ENCODE data around the gene C1orf226.

The C1orf226 gene

GRCh38 chr1:162385702-162386101 is 4.2 kb downstream of the C1orf226 start:
- H3K27me3 ChIP-seq (ENCODE audit: control insufficient read depth, insufficient read depth, low read length), result no peaks in the 10 kb centered on the region
- no peak overlapping the region for H3K9ac ChIP-seq
- no peaks in the 10 kb centered on the region for H3K36me3 ChIP-seq (ENCODE audit: control insufficient read depth, insufficient read depth, low read length)
- H3K9me3 ChIP-seq (ENCODE audit: control insufficient read depth, low read length), result no peaks in the 10 kb centered on the region
- H3K4me1 ChIP-seq, result no peaks in the 10 kb centered on the region
- H3K4me2 ChIP-seq (ENCODE audit: low read length), result no peak overlapping the region
- no peak overlapping the region for H3K4me3 ChIP-seq (ENCODE audit: low read depth, low read length)
- TF ChIP-seq CTCF (IDR thresholded peaks at IDR 0.05), result no peak
- H3K79me2 ChIP-seq, result no peaks in the 10 kb centered on the region
- no peak overlapping the region for H2AFZ ChIP-seq
- no peak overlapping the region for H3K27ac ChIP-seq

- Histone ChIP-seq H3K4me1 (no peaks in the 10 kb centered on the region), H3K79me2 (no peaks in the 10 kb centered on the region), H2AFZ (no peak overlapping the region), H3K9ac (no peak overlapping the region), H3K27ac (no peak overlapping the region), H3K4me3 (ENCODE audit: low read depth, low read length) (no peak overlapping the region), H3K9me3 (ENCODE audit: control insufficient read depth, low read length) (no peaks in the 10 kb centered on the region), H3K36me3 (ENCODE audit: control insufficient read depth, insufficient read depth, low read length) (no peaks in the 10 kb centered on the region), H3K4me2 (ENCODE audit: low read length) (no peak overlapping the region), H3K27me3 (ENCODE audit: control insufficient read depth, insufficient read depth, low read length) (no peaks in the 10 kb centered on the region)
- no peak for TF ChIP-seq CTCF (IDR thresholded peaks at IDR 0.05)
These were observed 5.0 kb downstream of the C1orf226 start for GRCh38 chr1:162386292-162387225.

GRCh38 chr1:162387226-162388082 is 5.9 kb downstream of the C1orf226 start:
- H3K4me1 ChIP-seq, result no peaks in the 10 kb centered on the region
- no peak overlapping the region for H3K4me2 ChIP-seq (ENCODE audit: low read length)
- H3K36me3 ChIP-seq (ENCODE audit: control insufficient read depth, insufficient read depth, low read length), result no peaks in the 10 kb centered on the region
- no peaks in the 10 kb centered on the region for H3K79me2 ChIP-seq
- no peaks in the 10 kb centered on the region for H3K27me3 ChIP-seq (ENCODE audit: control insufficient read depth, insufficient read depth, low read length)
- no peaks in the 10 kb centered on the region for H3K9me3 ChIP-seq (ENCODE audit: control insufficient read depth, low read length)
- no peak overlapping the region for H2AFZ ChIP-seq
- H3K9ac ChIP-seq, result no peak overlapping the region
- no peak overlapping the region for H3K27ac ChIP-seq
- TF ChIP-seq CTCF (IDR thresholded peaks at IDR 0.05), result no peak
- H3K4me3 ChIP-seq (ENCODE audit: low read depth, low read length), result no peak overlapping the region

- TF ChIP-seq CTCF (IDR thresholded peaks at IDR 0.05), result no peak
- Histone ChIP-seq H3K27ac (no peak overlapping the region), H3K36me3 (ENCODE audit: control insufficient read depth, insufficient read depth, low read length) (no peaks in the 10 kb centered on the region)
These were observed 6.6 kb downstream of the C1orf226 start for GRCh38 chr1:162388083-162388594.

More at GRCh38 chr1:162388083-162388594, 6.6 kb downstream of the C1orf226 start:
- no peak overlapping the region for H2AFZ ChIP-seq
- no peaks in the 10 kb centered on the region for H3K9me3 ChIP-seq (ENCODE audit: control insufficient read depth, low read length)
- H3K4me2 ChIP-seq (ENCODE audit: low read length), result no peak overlapping the region
- no peak overlapping the region for H3K9ac ChIP-seq
- no peaks in the 10 kb centered on the region for H3K4me1 ChIP-seq
- no peaks in the 10 kb centered on the region for H3K79me2 ChIP-seq
- no peaks in the 10 kb centered on the region for H3K27me3 ChIP-seq (ENCODE audit: control insufficient read depth, insufficient read depth, low read length)
- no peak overlapping the region for H3K4me3 ChIP-seq (ENCODE audit: low read depth, low read length)
